Calu3 (cell line): ENCODE results near the gene LRRC73. TPM values are rescaled to one million over a fixed set of nuclear protein-coding genes. Genes with fewer than 3 reads are reported as not detected.

ENCODE experiments used
- BruUV-seq: library from RNA; stranded (reverse); fragments of 400-500 nt; replicated peaks from 2 replicates; lab custom pipeline; 2021; lab: Mats Ljungman, UMichigan
- CTCF ChIA-PET: fragments of 300-600 bp; sonication (Branson Sonifier 250); formaldehyde crosslinking; loops from one replicate; lab custom pipeline; 2022; ENCODE audit warnings: antibody characterized with exemption; lab: Charles Lee
- DNase-seq: peaks from one replicate; pipeline ENCODE4 v3.0.0; 2022
- H3K27ac Mint-ChIP-seq: one replicate; pipeline ENCODE4 v1.8.0; 2022; ENCODE audit warnings: mixed read lengths; ENCODE audit not compliant: unreplicated experiment
- H3K27me3 Mint-ChIP-seq: one replicate; pipeline ENCODE4 v1.8.0; 2022; ENCODE audit warnings: mixed read lengths; ENCODE audit not compliant: unreplicated experiment
- H3K36me3 Mint-ChIP-seq: one replicate; pipeline ENCODE4 v1.8.0; 2022; ENCODE audit warnings: mild to moderate bottlenecking, moderate library complexity, mixed read lengths; ENCODE audit not compliant: insufficient read depth, unreplicated experiment
- H3K4me1 Mint-ChIP-seq: one replicate; pipeline ENCODE4 v1.8.0; 2022; ENCODE audit warnings: mild to moderate bottlenecking, low read depth, mixed read lengths; ENCODE audit not compliant: unreplicated experiment
- H3K4me3 Mint-ChIP-seq: one replicate; pipeline ENCODE4 v1.8.0; 2022; ENCODE audit warnings: mild to moderate bottlenecking, low read depth, moderate library complexity, mixed read lengths; ENCODE audit not compliant: unreplicated experiment
- H3K9me3 Mint-ChIP-seq: one replicate; pipeline ENCODE4 v1.8.0; 2022; ENCODE audit warnings: low read depth, mixed read lengths; ENCODE audit not compliant: unreplicated experiment
- intact Hi-C: fragments of 100-400 bp; cut with micrococcal nuclease; formaldehyde crosslinking; loops from one replicate; pipeline ENCODE4 v1.10.0; 2022; ENCODE audit not compliant: unreplicated experiment
- total RNA-seq: library from RNA; stranded (reverse); gene quantifications from 2 replicates; pipeline ENCODE4 v1.2.3, GENCODE V29; 2022
- TF ChIP-seq, protein P1 (sequence below): fragments of 200-600 bp; IDR thresholded peaks from one replicate; pipeline ENCODE4 v1.8.0; 2022; ENCODE audit warnings: antibody characterized with exemption; ENCODE audit not compliant: unreplicated experiment

Gene LRRC73
- total RNA-seq, 1 experiment from 2014 or later = 0.50 TPM

GRCh38 chr6:43465948-43466347 lies 44.2 kb downstream of the LRRC73 start:
- no peaks in the 10 kb centered on the region for H3K4me1 Mint-ChIP-seq
- H3K27me3 Mint-ChIP-seq = peaks cover 65% of the 10 kb centered on the region
- H3K36me3 Mint-ChIP-seq = no peaks in the 10 kb centered on the region
- DNase-seq = no peak
- intact Hi-C loops = no loop called here
- H3K4me3 Mint-ChIP-seq = no peak overlapping the region
- TF ChIP-seq, protein P1, sequence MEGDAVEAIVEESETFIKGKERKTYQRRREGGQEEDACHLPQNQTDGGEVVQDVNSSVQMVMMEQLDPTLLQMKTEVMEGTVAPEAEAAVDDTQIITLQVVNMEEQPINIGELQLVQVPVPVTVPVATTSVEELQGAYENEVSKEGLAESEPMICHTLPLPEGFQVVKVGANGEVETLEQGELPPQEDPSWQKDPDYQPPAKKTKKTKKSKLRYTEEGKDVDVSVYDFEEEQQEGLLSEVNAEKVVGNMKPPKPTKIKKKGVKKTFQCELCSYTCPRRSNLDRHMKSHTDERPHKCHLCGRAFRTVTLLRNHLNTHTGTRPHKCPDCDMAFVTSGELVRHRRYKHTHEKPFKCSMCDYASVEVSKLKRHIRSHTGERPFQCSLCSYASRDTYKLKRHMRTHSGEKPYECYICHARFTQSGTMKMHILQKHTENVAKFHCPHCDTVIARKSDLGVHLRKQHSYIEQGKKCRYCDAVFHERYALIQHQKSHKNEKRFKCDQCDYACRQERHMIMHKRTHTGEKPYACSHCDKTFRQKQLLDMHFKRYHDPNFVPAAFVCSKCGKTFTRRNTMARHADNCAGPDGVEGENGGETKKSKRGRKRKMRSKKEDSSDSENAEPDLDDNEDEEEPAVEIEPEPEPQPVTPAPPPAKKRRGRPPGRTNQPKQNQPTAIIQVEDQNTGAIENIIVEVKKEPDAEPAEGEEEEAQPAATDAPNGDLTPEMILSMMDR = no peak
- CTCF ChIA-PET = no interaction called here
- no peaks in the 10 kb centered on the region for H3K9me3 Mint-ChIP-seq
- no peak overlapping the region for H3K27ac Mint-ChIP-seq
- no TSS peak for BruUV-seq

GRCh38 chr6:43464337-43464736 lies 45.8 kb downstream of the LRRC73 start:
- intact Hi-C loops = no loop called here
- no peak overlapping the region for H3K4me3 Mint-ChIP-seq
- H3K9me3 Mint-ChIP-seq = no peaks in the 10 kb centered on the region
- H3K27ac Mint-ChIP-seq = no peak overlapping the region
- DNase-seq = no peak
- CTCF ChIA-PET = interaction anchor here (0.7 to 1.5 kb wide), 3 partner anchors 13 to 568 kb away, joined by 3 to 5 read pairs (median 3); no protein-coding TSS in a partner anchor
- no peaks in the 10 kb centered on the region for H3K4me1 Mint-ChIP-seq
- H3K27me3 Mint-ChIP-seq = peaks cover 78% of the 10 kb centered on the region
- TF ChIP-seq, protein P1 = no peak
- H3K36me3 Mint-ChIP-seq = no peaks in the 10 kb centered on the region
- BruUV-seq = no TSS peak

DNA sequence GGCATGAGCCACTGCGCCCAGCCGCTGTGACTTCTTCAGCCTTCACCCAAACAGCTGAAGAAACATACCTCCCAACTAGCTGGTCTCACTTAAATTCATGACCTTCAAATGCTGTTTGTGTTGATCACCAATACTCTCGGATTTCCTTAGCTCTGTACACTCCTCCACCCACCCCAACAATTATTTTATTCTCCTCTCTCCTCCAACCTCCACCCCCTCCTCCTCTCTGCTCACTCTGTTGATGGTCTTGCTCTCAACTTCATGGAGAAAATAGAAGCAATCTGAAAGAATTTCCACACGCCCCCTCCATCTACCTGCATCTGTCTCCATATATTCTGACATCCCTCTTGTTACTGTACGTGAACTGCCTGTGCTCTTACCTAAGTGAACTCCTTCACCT lies 48.2 kb downstream of the LRRC73 start:
- Mint-ChIP-seq H3K4me1 (peaks cover 2% of the 10 kb centered on the region), H3K36me3 (peaks cover 2% of the 10 kb centered on the region), H3K27me3 (peaks cover 59% of the 10 kb centered on the region), H3K4me3 (no peak overlapping the region), H3K27ac (no peak overlapping the region), H3K9me3 (no peaks in the 10 kb centered on the region)
- CTCF ChIA-PET = interaction anchor here (0.6 kb wide), 1 partner anchor 137 kb away, joined by 3 read pairs; no protein-coding TSS in a partner anchor
- intact Hi-C loops = no loop called here
- TF ChIP-seq, protein P1 = no peak
- no peak for DNase-seq
- no TSS peak for BruUV-seq

DNA sequence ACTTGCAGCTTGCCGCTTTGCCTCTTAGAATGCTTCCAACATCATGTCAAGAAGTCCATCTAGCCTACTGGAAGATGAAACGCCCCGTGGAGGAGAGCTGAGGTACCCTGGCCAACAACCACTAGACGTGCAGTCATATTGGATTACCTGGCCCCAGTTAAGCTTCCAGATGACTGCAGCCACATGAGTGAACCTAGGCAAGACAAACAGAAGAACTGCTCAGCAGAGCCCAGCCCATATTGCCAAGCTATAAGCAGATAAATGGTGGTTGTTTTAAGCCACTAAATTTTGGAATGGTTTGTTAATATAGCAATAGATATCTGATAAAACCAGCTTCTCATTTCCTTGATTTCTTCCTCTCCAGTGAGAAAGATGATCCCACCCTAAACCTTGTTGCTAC lies 50.1 kb downstream of the LRRC73 start:
- no peak for DNase-seq
- Mint-ChIP-seq H3K4me3 (no peak overlapping the region), H3K27me3 (peaks cover 70% of the 10 kb centered on the region), H3K4me1 (peaks cover 17% of the 10 kb centered on the region), H3K27ac (no peak overlapping the region), H3K36me3 (peaks cover 21% of the 10 kb centered on the region), H3K9me3 (no peaks in the 10 kb centered on the region)
- TF ChIP-seq, protein P1 = no peak
- CTCF ChIA-PET = interaction anchor here (0.5 to 0.9 kb wide), 4 partner anchors 11 to 612 kb away, joined by 3 to 8 read pairs (median 4); no protein-coding TSS in a partner anchor
- no TSS peak for BruUV-seq
- intact Hi-C loops = no loop called here
